Ascending aorta (tissue), 2 donors: ENCODE data around the gene KIRREL3. TPM values are rescaled to one million over a fixed set of nuclear protein-coding genes. Genes with fewer than 3 reads are reported as not detected.

ENCODE experiments used
- DNase-seq, 2 donors: peaks; one replicate each; pipeline ENCODE4 v3.0.0-alpha.2; 2019; ENCODE audit warnings: low spot score in 2 of 2
- H3K27ac ChIP-seq, 2 donors: fragments of 200-600 bp; sonication (generic); one replicate each; pipeline ENCODE4 v1.5.1; 2016 to 2017; ENCODE audit warnings: mild to moderate bottlenecking in 1 of 2
- H3K27me3 ChIP-seq: fragments of 200-600 bp; sonication (generic); one replicate; pipeline ENCODE4 v1.5.1; 2017
- H3K36me3 ChIP-seq, 2 donors: fragments of 200-600 bp; sonication (generic); one replicate each; pipeline ENCODE4 v1.5.1; 2016
- H3K4me1 ChIP-seq, 2 donors: fragments of 200-600 bp; sonication (generic); one replicate each; pipeline ENCODE4 v1.5.1; 2016 to 2017; ENCODE audit warnings: mild to moderate bottlenecking in 1 of 2
- H3K4me3 ChIP-seq, 2 donors: fragments of 200-600 bp; sonication (generic); one replicate each; pipeline ENCODE4 v1.5.1; 2016 to 2017; ENCODE audit warnings: mild to moderate bottlenecking in 1 of 2
- H3K9me3 ChIP-seq, 2 donors: fragments of 200-600 bp; sonication (generic); one replicate each; pipeline ENCODE4 v1.5.1; 2016
- intact Hi-C: fragments of 100-400 bp; cut with DNase I; formaldehyde crosslinking; loops from one replicate; pipeline ENCODE4 v1.15.1; 2023
- total RNA-seq: library from RNA; depleted of rRNA; stranded (reverse); fragments of >200 nt; gene quantifications from one replicate; pipeline ENCODE4 v1.1.0, GENCODE V29; 2016
- TF ChIP-seq, protein P1 (sequence below), 3 experiments: fragments of 200-600 bp in 2 of 3; fragments of 450-650 bp in 1 of 3; sonication (generic) in 2 of 3; IDR thresholded peaks; one replicate each; pipeline ENCODE4 v1.5.1; 2016 to 2019; ENCODE audit warnings: antibody characterized with exemption in 3 of 3, mild to moderate bottlenecking in 1 of 3, moderate library complexity in 1 of 3

The KIRREL3 gene
- total RNA-seq, 1 donor from 2014 or later, result not detected

DNA sequence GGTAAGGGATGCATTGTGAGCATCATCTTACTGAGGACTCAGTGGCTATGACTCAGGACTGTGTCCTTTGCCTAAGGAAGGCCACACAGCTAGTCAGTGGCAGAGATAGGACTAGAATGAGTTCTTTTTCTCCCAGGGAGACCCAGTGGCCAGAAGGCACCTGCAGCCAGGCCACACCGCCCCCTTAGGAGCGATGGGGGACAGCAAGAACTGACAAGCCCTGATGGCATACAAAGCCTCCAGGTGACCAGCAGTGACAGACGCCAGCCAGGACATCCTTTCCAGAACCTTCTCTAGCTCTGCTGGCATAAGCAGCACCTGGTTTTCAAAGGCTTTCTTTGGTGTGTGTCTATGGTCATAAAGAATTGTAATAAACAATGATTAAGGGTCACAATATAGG, 405.0 kb downstream of the KIRREL3 start:
- TF ChIP-seq, protein P1, sequence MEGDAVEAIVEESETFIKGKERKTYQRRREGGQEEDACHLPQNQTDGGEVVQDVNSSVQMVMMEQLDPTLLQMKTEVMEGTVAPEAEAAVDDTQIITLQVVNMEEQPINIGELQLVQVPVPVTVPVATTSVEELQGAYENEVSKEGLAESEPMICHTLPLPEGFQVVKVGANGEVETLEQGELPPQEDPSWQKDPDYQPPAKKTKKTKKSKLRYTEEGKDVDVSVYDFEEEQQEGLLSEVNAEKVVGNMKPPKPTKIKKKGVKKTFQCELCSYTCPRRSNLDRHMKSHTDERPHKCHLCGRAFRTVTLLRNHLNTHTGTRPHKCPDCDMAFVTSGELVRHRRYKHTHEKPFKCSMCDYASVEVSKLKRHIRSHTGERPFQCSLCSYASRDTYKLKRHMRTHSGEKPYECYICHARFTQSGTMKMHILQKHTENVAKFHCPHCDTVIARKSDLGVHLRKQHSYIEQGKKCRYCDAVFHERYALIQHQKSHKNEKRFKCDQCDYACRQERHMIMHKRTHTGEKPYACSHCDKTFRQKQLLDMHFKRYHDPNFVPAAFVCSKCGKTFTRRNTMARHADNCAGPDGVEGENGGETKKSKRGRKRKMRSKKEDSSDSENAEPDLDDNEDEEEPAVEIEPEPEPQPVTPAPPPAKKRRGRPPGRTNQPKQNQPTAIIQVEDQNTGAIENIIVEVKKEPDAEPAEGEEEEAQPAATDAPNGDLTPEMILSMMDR (IDR thresholded peaks at IDR 0.05), result no peak
- no peaks in the 10 kb centered on the region for H3K27me3 ChIP-seq
- no peak overlapping the region for H3K4me3 ChIP-seq
- intact Hi-C loops, result no loop called here
- no peaks in the 10 kb centered on the region for H3K36me3 ChIP-seq
- no peak overlapping the region for H3K27ac ChIP-seq
- no peaks in the 10 kb centered on the region for H3K4me1 ChIP-seq
- no peak for DNase-seq
- no peaks in the 10 kb centered on the region for H3K9me3 ChIP-seq

- Histone ChIP-seq H3K27ac (no peak overlapping the region), H3K27me3 (no peaks in the 10 kb centered on the region), H3K4me1 (no peaks in the 10 kb centered on the region), H3K4me3 (no peak overlapping the region), H3K9me3 (no peaks in the 10 kb centered on the region), H3K36me3 (no peaks in the 10 kb centered on the region)
- DNase-seq, result no peak
- intact Hi-C loops, result no loop called here
- TF ChIP-seq, protein P1 (IDR thresholded peaks at IDR 0.05), result no peak
Measured at GRCh38 chr11:126594921-126595367, 405.6 kb downstream of the KIRREL3 start.

DNA sequence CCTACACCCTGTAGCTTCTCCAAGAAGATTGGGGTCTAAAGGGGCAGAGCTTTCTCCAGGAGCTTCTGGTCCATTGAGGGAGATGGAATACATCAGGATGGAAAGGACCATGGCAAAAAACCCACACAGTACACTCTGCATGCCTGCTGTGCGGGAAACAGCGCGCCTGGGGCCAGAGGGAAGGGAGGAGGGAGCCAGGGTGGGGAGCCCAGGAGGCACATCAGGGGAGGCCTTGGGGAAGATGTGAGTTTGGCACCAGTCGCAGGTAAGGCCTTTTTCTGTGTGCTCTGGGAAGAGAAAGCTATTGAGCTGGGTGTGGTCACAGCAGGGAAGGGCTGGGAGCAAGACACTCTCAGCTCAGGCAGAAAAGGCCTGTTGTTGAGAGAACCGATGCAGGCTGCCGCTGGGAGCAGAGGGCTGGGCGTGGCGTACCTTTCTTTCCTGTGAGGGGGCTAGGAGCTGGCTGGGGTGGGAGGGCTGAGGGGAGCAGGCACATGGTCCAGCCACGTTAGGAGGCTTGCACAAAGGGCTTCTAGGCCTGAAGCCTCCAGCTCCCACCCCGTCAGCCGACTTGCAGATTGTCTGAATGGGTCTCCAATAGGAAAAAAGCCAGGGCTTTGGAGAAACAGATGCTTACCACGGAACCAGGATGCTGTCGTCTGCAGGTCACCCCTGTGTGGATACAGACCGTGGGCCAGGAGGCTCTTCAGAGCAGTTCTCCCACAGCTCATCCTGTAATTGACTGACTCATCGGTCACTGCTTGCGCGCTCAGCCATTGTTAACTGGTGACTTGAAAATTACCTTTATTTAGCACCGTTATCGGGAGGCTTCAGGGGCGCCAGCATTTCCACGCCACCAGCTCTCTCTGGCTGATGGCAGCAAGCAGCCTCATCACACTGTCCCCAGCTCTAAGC, 407.8 kb downstream of the KIRREL3 start:
- intact Hi-C loops, result no loop called here
- Histone ChIP-seq H3K27me3 (no peaks in the 10 kb centered on the region), H3K4me3 (no peak overlapping the region), H3K36me3 (no peaks in the 10 kb centered on the region), H3K27ac (no peak overlapping the region), H3K9me3 (no peaks in the 10 kb centered on the region), H3K4me1 (no peaks in the 10 kb centered on the region)
- TF ChIP-seq, protein P1 (IDR thresholded peaks at IDR 0.05), result no peak
- DNase-seq, result no peak

GRCh38 chr11:126591966-126592489, 408.5 kb downstream of the KIRREL3 start:
- H3K27ac ChIP-seq, result no peak overlapping the region
- intact Hi-C loops, result no loop called here
- H3K4me3 ChIP-seq, result no peak overlapping the region
- H3K9me3 ChIP-seq, result no peaks in the 10 kb centered on the region
- no peak for DNase-seq
- TF ChIP-seq, protein P1 (IDR thresholded peaks at IDR 0.05), result no peak
- H3K4me1 ChIP-seq, result no peaks in the 10 kb centered on the region
- no peaks in the 10 kb centered on the region for H3K36me3 ChIP-seq
- H3K27me3 ChIP-seq, result no peaks in the 10 kb centered on the region

- Histone ChIP-seq H3K27ac (no peak overlapping the region), H3K9me3 (no peaks in the 10 kb centered on the region), H3K27me3 (no peaks in the 10 kb centered on the region), H3K4me1 (no peaks in the 10 kb centered on the region), H3K4me3 (no peak overlapping the region), H3K36me3 (no peaks in the 10 kb centered on the region)
- TF ChIP-seq, protein P1 (IDR thresholded peaks at IDR 0.05), result no peak
- intact Hi-C loops, result no loop called here
- no peak for DNase-seq
Measured at GRCh38 chr11:126589492-126589803, 411.1 kb downstream of the KIRREL3 start.
